Spleen (tissue), 7 donors: ENCODE data around the gene PPIL6.

ENCODE experiments used
- POLR2A ChIP-seq, 3 donors: fragments of 450-650 bp; IDR thresholded peaks; one replicate each; pipeline ENCODE4 v1.5.1; 2017; ENCODE audit warnings: antibody characterized with exemption in 3 of 3, mild to moderate bottlenecking in 1 of 3
- POLR2AphosphoS5 ChIP-seq, 3 donors: sonication (generic); formaldehyde crosslinking; IDR thresholded peaks; one replicate each; pipeline ENCODE4 v1.5.1; 2017; ENCODE audit warnings: antibody characterized with exemption in 3 of 3
- TF ChIP-seq, protein P1 (sequence below), 11 experiments: fragments of 200-600 bp in 7 of 11; fragments of 450-650 bp in 4 of 11; sonication (generic) in 4 of 11; IDR thresholded peaks in 8 of 11; conservative IDR thresholded peaks in 3 of 11; 1 replicate in 7 of 11; 2 replicates in 4 of 11; pipeline versions ENCODE4 v1.4.0 to v1.8.0; 2016 to 2021; ENCODE audit warnings: antibody characterized with exemption in 11 of 11, inconsistent platforms in 4 of 11, mild to moderate bottlenecking in 1 of 11
- donor health status: DM: no; HTN: no; CAD: no; lungs with moderate emphysema.
- donor health status: DM: no; HTN: no; CAD: no.
- donor health status: DM: no; HTN: no; CAD: no.

DNA sequence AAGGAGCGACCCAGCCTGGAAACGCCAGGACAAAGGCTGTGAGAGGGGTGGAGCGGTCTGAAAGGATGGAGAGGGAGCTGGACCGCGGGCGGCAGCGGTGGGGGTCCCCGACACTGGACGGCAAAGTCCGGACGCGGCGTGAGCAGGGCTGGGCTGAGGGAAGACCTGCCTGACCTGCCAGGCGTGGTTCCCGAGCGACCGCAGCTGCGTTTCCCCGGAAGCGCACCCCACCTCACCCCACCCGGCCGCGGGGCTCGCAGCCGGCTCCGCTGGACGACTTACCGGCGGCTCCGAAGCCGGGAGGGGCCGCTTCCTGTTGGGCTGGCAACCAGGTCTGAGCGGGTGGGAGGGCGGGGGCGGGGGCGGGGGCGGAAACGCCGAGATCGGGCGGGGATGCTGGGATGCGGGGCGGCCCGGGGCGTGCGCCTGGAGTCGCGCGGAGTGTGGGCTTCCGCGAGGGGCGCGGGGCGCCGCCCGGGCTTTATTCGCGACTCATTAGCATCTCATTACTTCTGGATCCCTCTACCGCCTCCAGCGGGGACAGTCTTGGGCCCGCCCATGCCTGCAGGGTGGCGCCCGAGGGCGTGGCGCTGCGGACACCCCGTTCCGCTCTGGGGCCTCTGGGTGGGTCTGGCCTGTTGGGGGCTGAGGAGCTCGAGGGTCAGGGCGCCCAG, 15.1 kb upstream of the PPIL6 start, which contains the start of gene MICAL1:
- TF ChIP-seq, protein P1, sequence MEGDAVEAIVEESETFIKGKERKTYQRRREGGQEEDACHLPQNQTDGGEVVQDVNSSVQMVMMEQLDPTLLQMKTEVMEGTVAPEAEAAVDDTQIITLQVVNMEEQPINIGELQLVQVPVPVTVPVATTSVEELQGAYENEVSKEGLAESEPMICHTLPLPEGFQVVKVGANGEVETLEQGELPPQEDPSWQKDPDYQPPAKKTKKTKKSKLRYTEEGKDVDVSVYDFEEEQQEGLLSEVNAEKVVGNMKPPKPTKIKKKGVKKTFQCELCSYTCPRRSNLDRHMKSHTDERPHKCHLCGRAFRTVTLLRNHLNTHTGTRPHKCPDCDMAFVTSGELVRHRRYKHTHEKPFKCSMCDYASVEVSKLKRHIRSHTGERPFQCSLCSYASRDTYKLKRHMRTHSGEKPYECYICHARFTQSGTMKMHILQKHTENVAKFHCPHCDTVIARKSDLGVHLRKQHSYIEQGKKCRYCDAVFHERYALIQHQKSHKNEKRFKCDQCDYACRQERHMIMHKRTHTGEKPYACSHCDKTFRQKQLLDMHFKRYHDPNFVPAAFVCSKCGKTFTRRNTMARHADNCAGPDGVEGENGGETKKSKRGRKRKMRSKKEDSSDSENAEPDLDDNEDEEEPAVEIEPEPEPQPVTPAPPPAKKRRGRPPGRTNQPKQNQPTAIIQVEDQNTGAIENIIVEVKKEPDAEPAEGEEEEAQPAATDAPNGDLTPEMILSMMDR (IDR thresholded peaks at IDR 0.05 in 8 of 11, conservative IDR thresholded peaks at IDR 0.05 in 3 of 11), result peak in 8 of 11 experiments; percentile 40 to 71 (median 52)
- TF ChIP-seq POLR2A (IDR thresholded peaks at IDR 0.05) (peak in 2 of 3 donors; percentile 20 to 56), POLR2AphosphoS5 (IDR thresholded peaks at IDR 0.05) (peak; percentile 87 to 94 (median 92))
